WERI-Rb-1 (cell line): ENCODE results near the gene CA5B.

ENCODE experiments used
- DNase-seq: peaks from one replicate; pipeline ENCODE4 v3.0.0-alpha.2; 2020
- H3K27ac ChIP-seq: fragments of 250-450 bp; sonication (Bioruptor Pico); 2 replicates; pipeline ENCODE4 v1.5.1; 2020; ENCODE audit warnings: mild to moderate bottlenecking, moderate library complexity
- H3K27me3 ChIP-seq: fragments of 250-450 bp; sonication (Bioruptor Pico); 2 replicates; pipeline ENCODE4 v1.5.1; 2021; ENCODE audit warnings: mild to moderate bottlenecking, low read depth, moderate library complexity; ENCODE audit not compliant: insufficient read depth, severe bottlenecking
- H3K36me3 ChIP-seq: fragments of 250-450 bp; sonication (Bioruptor Pico); 2 replicates; pipeline ENCODE4 v1.5.1; 2020; ENCODE audit warnings: mild to moderate bottlenecking, moderate library complexity
- H3K4me3 ChIP-seq: 2 replicates; pipeline ENCODE4 v1.5.1; 2011; ENCODE audit warnings: low read depth, mild to moderate bottlenecking, control low read depth, low read length
- H3K9me3 ChIP-seq: fragments of 250-450 bp; sonication (Bioruptor Pico); 2 replicates; pipeline ENCODE4 v1.5.1; 2021; ENCODE audit warnings: mild to moderate bottlenecking, moderate library complexity; ENCODE audit not compliant: severe bottlenecking
- CTCF ChIP-seq: IDR thresholded peaks from 2 replicates; pipeline ENCODE4 v1.5.1; 2011; ENCODE audit warnings: low read depth, mild to moderate bottlenecking, control low read depth, inconsistent platforms, low read length

Gene CA5B

GRCh38 chrX:15747626-15748173 is 9.6 kb downstream of the CA5B start:
- no peak overlapping the region for H3K27ac ChIP-seq
- TF ChIP-seq CTCF, result no peak

GRCh38 chrX:15748841-15749240 is 10.8 kb downstream of the CA5B start:
- Histone ChIP-seq H3K9me3 (no peaks in the 10 kb centered on the region), H3K36me3 (no peaks in the 10 kb centered on the region), H3K27ac (no peak overlapping the region), H3K27me3 (no peaks in the 10 kb centered on the region), H3K4me3 (no peak overlapping the region)
- no peak for TF ChIP-seq CTCF
- no peak for DNase-seq

More at GRCh38 chrX:15747626-15748173, 9.6 kb downstream of the CA5B start:
- H3K36me3 ChIP-seq, result no peaks in the 10 kb centered on the region
- H3K27me3 ChIP-seq, result no peaks in the 10 kb centered on the region
- DNase-seq, result no peak
- H3K4me3 ChIP-seq, result no peak overlapping the region
- no peaks in the 10 kb centered on the region for H3K9me3 ChIP-seq

GRCh38 chrX:15749642-15750610 is 11.9 kb downstream of the CA5B start:
- Histone ChIP-seq H3K36me3 (no peaks in the 10 kb centered on the region), H3K9me3 (no peaks in the 10 kb centered on the region), H3K4me3 (no peak overlapping the region), H3K27ac (no peak overlapping the region), H3K27me3 (no peaks in the 10 kb centered on the region)
- no peak for DNase-seq
- no peak for TF ChIP-seq CTCF

- no peak for DNase-seq
- no peak overlapping the region for H3K4me3 ChIP-seq
- no peak overlapping the region for H3K27ac ChIP-seq
- no peaks in the 10 kb centered on the region for H3K27me3 ChIP-seq
- no peak for TF ChIP-seq CTCF
- no peaks in the 10 kb centered on the region for H3K36me3 ChIP-seq
- no peaks in the 10 kb centered on the region for H3K9me3 ChIP-seq
Observed at GRCh38 chrX:15750611-15751154, 12.6 kb downstream of the CA5B start.

GRCh38 chrX:15751155-15751819 is 13.2 kb downstream of the CA5B start:
- H3K27ac ChIP-seq, result no peak overlapping the region
- no peaks in the 10 kb centered on the region for H3K9me3 ChIP-seq
- no peaks in the 10 kb centered on the region for H3K36me3 ChIP-seq
- no peak overlapping the region for H3K4me3 ChIP-seq
- H3K27me3 ChIP-seq, result no peaks in the 10 kb centered on the region
- TF ChIP-seq CTCF, result no peak
- DNase-seq, result no peak
